ENCODE data around the gene SMIM35.

Gene SMIM35

GRCh38 chr11:117997406-117997805 is 89.4 kb downstream of the SMIM35 start:
- Histone ChIP-seq H3K4me3 (ENCODE audit: low read length) (no peak overlapping the region), H3K4me1 (ENCODE audit: control insufficient read depth, insufficient read depth, low read length) (no peaks in the 10 kb centered on the region), H3K9me3 (ENCODE audit: control insufficient read depth, low read length) (no peaks in the 10 kb centered on the region), H3K9ac (ENCODE audit: low read length) (no peak overlapping the region), H3K36me3 (ENCODE audit: control insufficient read depth, insufficient read depth, low read length, severe bottlenecking) (no peaks in the 10 kb centered on the region), H3K27me3 (replicated peaks; ENCODE audit: control insufficient read depth, insufficient read depth, low read length) (peaks cover 20% of the 10 kb centered on the region)
- DNase-seq (ENCODE audit: low read depth), result no peak

- DNase-seq (ENCODE audit: low read depth), result no peak
- Histone ChIP-seq H3K36me3 (ENCODE audit: control insufficient read depth, insufficient read depth, low read length, severe bottlenecking) (no peaks in the 10 kb centered on the region), H3K9me3 (ENCODE audit: control insufficient read depth, low read length) (no peaks in the 10 kb centered on the region), H3K9ac (ENCODE audit: low read length) (no peak overlapping the region), H3K4me3 (ENCODE audit: low read length) (no peak overlapping the region), H3K4me1 (ENCODE audit: control insufficient read depth, insufficient read depth, low read length) (no peaks in the 10 kb centered on the region), H3K27me3 (replicated peaks; ENCODE audit: control insufficient read depth, insufficient read depth, low read length) (peaks cover 20% of the 10 kb centered on the region)
Observed at GRCh38 chr11:117996058-117996457, 90.7 kb downstream of the SMIM35 start.

GRCh38 chr11:117995472-117995871 is 91.3 kb downstream of the SMIM35 start:
- H3K9me3 ChIP-seq (ENCODE audit: control insufficient read depth, low read length), result no peaks in the 10 kb centered on the region

GRCh38 chr11:117993988-117994745 is 92.6 kb downstream of the SMIM35 start:
- Histone ChIP-seq H3K4me3 (ENCODE audit: low read length) (no peak overlapping the region), H3K9me3 (ENCODE audit: control insufficient read depth, low read length) (no peaks in the 10 kb centered on the region), H3K9ac (ENCODE audit: low read length) (no peak overlapping the region), H3K4me1 (ENCODE audit: control insufficient read depth, insufficient read depth, low read length) (no peaks in the 10 kb centered on the region), H3K36me3 (ENCODE audit: control insufficient read depth, insufficient read depth, low read length, severe bottlenecking) (no peaks in the 10 kb centered on the region), H3K27me3 (replicated peaks; ENCODE audit: control insufficient read depth, insufficient read depth, low read length) (peaks cover 18% of the 10 kb centered on the region)
- DNase-seq (ENCODE audit: low read depth), result no peak

More at GRCh38 chr11:117995472-117995871, 91.3 kb downstream of the SMIM35 start:
- Histone ChIP-seq H3K27me3 (replicated peaks; ENCODE audit: control insufficient read depth, insufficient read depth, low read length) (peaks cover 16% of the 10 kb centered on the region), H3K36me3 (ENCODE audit: control insufficient read depth, insufficient read depth, low read length, severe bottlenecking) (no peaks in the 10 kb centered on the region), H3K4me1 (ENCODE audit: control insufficient read depth, insufficient read depth, low read length) (no peaks in the 10 kb centered on the region), H3K4me3 (ENCODE audit: low read length) (no peak overlapping the region), H3K9ac (ENCODE audit: low read length) (no peak overlapping the region)
- no peak for DNase-seq (ENCODE audit: low read depth)

GRCh38 chr11:117992620-117993019 is 94.1 kb downstream of the SMIM35 start:
- Histone ChIP-seq H3K9me3 (ENCODE audit: control insufficient read depth, low read length) (no peaks in the 10 kb centered on the region), H3K9ac (ENCODE audit: low read length) (no peak overlapping the region), H3K27me3 (replicated peaks; ENCODE audit: control insufficient read depth, insufficient read depth, low read length) (peaks cover 32% of the 10 kb centered on the region), H3K36me3 (ENCODE audit: control insufficient read depth, insufficient read depth, low read length, severe bottlenecking) (no peaks in the 10 kb centered on the region), H3K4me3 (ENCODE audit: low read length) (no peak overlapping the region), H3K4me1 (ENCODE audit: control insufficient read depth, insufficient read depth, low read length) (no peaks in the 10 kb centered on the region)
- DNase-seq (ENCODE audit: low read depth), result no peak

- Histone ChIP-seq H3K9me3 (ENCODE audit: control insufficient read depth, low read length) (no peaks in the 10 kb centered on the region), H3K36me3 (ENCODE audit: control insufficient read depth, insufficient read depth, low read length, severe bottlenecking) (no peaks in the 10 kb centered on the region), H3K9ac (ENCODE audit: low read length) (no peak overlapping the region), H3K4me3 (ENCODE audit: low read length) (no peak overlapping the region), H3K27me3 (replicated peaks; ENCODE audit: control insufficient read depth, insufficient read depth, low read length) (peaks cover 37% of the 10 kb centered on the region), H3K4me1 (ENCODE audit: control insufficient read depth, insufficient read depth, low read length) (no peaks in the 10 kb centered on the region)
- no peak for DNase-seq (ENCODE audit: low read depth)
Observed at GRCh38 chr11:117992136-117992535, 94.6 kb downstream of the SMIM35 start.

- Histone ChIP-seq H3K9ac (ENCODE audit: low read length) (no peak overlapping the region), H3K36me3 (ENCODE audit: control insufficient read depth, insufficient read depth, low read length, severe bottlenecking) (no peaks in the 10 kb centered on the region), H3K4me3 (ENCODE audit: low read length) (no peak overlapping the region), H3K9me3 (ENCODE audit: control insufficient read depth, low read length) (no peaks in the 10 kb centered on the region), H3K27me3 (replicated peaks; ENCODE audit: control insufficient read depth, insufficient read depth, low read length) (peaks cover 52% of the 10 kb centered on the region), H3K4me1 (ENCODE audit: control insufficient read depth, insufficient read depth, low read length) (no peaks in the 10 kb centered on the region)
- DNase-seq (ENCODE audit: low read depth), result no peak
Observed at GRCh38 chr11:117989351-117990102, 97.2 kb downstream of the SMIM35 start.

- H3K9ac ChIP-seq (ENCODE audit: low read length), result no peak overlapping the region
- H3K27me3 ChIP-seq (replicated peaks; ENCODE audit: control insufficient read depth, insufficient read depth, low read length), result peaks cover 41% of the 10 kb centered on the region
- no peaks in the 10 kb centered on the region for H3K36me3 ChIP-seq (ENCODE audit: control insufficient read depth, insufficient read depth, low read length, severe bottlenecking)
- peak overlapping the region; percentile 5 for H3K4me3 ChIP-seq (ENCODE audit: low read length)
- no peak for DNase-seq (ENCODE audit: low read depth)
- H3K4me1 ChIP-seq (ENCODE audit: control insufficient read depth, insufficient read depth, low read length), result no peaks in the 10 kb centered on the region
- H3K9me3 ChIP-seq (ENCODE audit: control insufficient read depth, low read length), result no peaks in the 10 kb centered on the region
Observed at GRCh38 chr11:117986981-117987574, 99.7 kb downstream of the SMIM35 start.

- no peak within 1 kb of the TSS for H3K9ac ChIP-seq (ENCODE audit: low read length)
- DNase-seq (ENCODE audit: low read depth), result peak; percentile 33
- H3K4me1 ChIP-seq (ENCODE audit: control insufficient read depth, insufficient read depth, low read length), result no peaks in the 10 kb centered on the region
- peaks cover 46% of the 10 kb centered on the region for H3K27me3 ChIP-seq (replicated peaks; ENCODE audit: control insufficient read depth, insufficient read depth, low read length)
- no peaks in the 10 kb centered on the region for H3K9me3 ChIP-seq (ENCODE audit: control insufficient read depth, low read length)
- H3K4me3 ChIP-seq (ENCODE audit: low read length), result peak within 1 kb of the TSS; percentile 69
- H3K36me3 ChIP-seq (ENCODE audit: control insufficient read depth, insufficient read depth, low read length, severe bottlenecking), result no peaks in the 10 kb centered on the region
Observed at GRCh38 chr11:117985953-117986887, 100.5 kb downstream of the SMIM35 start, which contains the start of gene IL10RA. Gene IL10RA, plus strand, starts transcription at chr11:117986394. Its CDS starts 74 bp downstream, at chr11:117986468.

GRCh38 chr11:117984476-117984875 is 102.3 kb downstream of the SMIM35 start:
- no peak overlapping the region for H3K9ac ChIP-seq (ENCODE audit: low read length)
- no peaks in the 10 kb centered on the region for H3K9me3 ChIP-seq (ENCODE audit: control insufficient read depth, low read length)
- H3K4me3 ChIP-seq (ENCODE audit: low read length), result no peak overlapping the region
- peaks cover 59% of the 10 kb centered on the region for H3K27me3 ChIP-seq (replicated peaks; ENCODE audit: control insufficient read depth, insufficient read depth, low read length)
- DNase-seq (ENCODE audit: low read depth), result no peak
- no peaks in the 10 kb centered on the region for H3K4me1 ChIP-seq (ENCODE audit: control insufficient read depth, insufficient read depth, low read length)
- H3K36me3 ChIP-seq (ENCODE audit: control insufficient read depth, insufficient read depth, low read length, severe bottlenecking), result no peaks in the 10 kb centered on the region
